Stimulated activated naive B cell treated with anti-CD40 and anti-IgM and Interleukin-4, amounts not matched to agents 10 μg/mL and 1 μg/mL and 100 μg/mL, for 72 hours (primary cell): ENCODE results near the gene PDZK1.
"Not testable (repeated sequence)": the region's sequence is repeated elsewhere in the genome, so short reads cannot be mapped to it uniquely, and the experiment has no call there.

ENCODE experiments used
- ATAC-seq, 2 donors: fragments of 150-1000 bp; cut with Tn5 transposase; replicated peaks; 2 replicates each; pipeline ENCODE4 v1.10.0; 2021; ENCODE audit warnings: moderate library complexity in 1 of 2
- DNase-seq: peaks from one replicate; pipeline ENCODE4 v3.0.0; 2021
- H3K27ac Mint-ChIP-seq: one replicate; pipeline ENCODE4 v1.8.0; 2022; ENCODE audit warnings: mild to moderate bottlenecking, mixed read lengths
- H3K27me3 Mint-ChIP-seq, 2 donors: one replicate each; pipeline ENCODE4 v1.8.0; 2022; ENCODE audit warnings: mixed read lengths in 2 of 2
- H3K36me3 Mint-ChIP-seq, 2 donors: one replicate each; pipeline ENCODE4 v1.8.0; 2022; ENCODE audit warnings: mixed read lengths in 2 of 2, mild to moderate bottlenecking in 1 of 2
- H3K4me1 Mint-ChIP-seq, 2 donors: one replicate each; pipeline ENCODE4 v1.8.0; 2022; ENCODE audit warnings: mixed read lengths in 2 of 2, mild to moderate bottlenecking in 1 of 2
- H3K4me3 Mint-ChIP-seq, 2 donors: one replicate each; pipeline ENCODE4 v1.8.0; 2022; ENCODE audit warnings: mild to moderate bottlenecking in 2 of 2, mixed read lengths in 2 of 2, moderate library complexity in 1 of 2
- H3K9me3 Mint-ChIP-seq, 2 donors: one replicate each; pipeline ENCODE4 v1.8.0; 2022; ENCODE audit warnings: mixed read lengths in 2 of 2, mild to moderate bottlenecking in 1 of 2

Gene PDZK1

GRCh38 chr1:145719230-145720079, 12.3 kb upstream of the PDZK1 start, which contains the start of gene CD160:
CD160 (plus strand) TSS chr1:145719499; CDS start chr1:145728328, 8,829 bp downstream.
- ATAC-seq (no peak), DNase-seq (no peak)
- Mint-ChIP-seq H3K36me3 (no peaks in the 10 kb centered on the region), H3K4me3 (no peak within 1 kb of the TSS), H3K9me3 (no peaks in the 10 kb centered on the region), H3K27me3 (peaks cover 21 to 33% of the 10 kb centered on the region in 2 donors), H3K4me1 (peaks cover 9 to 11% of the 10 kb centered on the region in 2 donors), H3K27ac (no peak within 1 kb of the TSS)

- not testable (repeated sequence) for H3K36me3 Mint-ChIP-seq, H3K4me3 Mint-ChIP-seq, ATAC-seq, DNase-seq, H3K27ac Mint-ChIP-seq, H3K9me3 Mint-ChIP-seq
- Mint-ChIP-seq H3K27me3 (peaks cover 21 to 33% of the 10 kb centered on the region in 2 donors), H3K4me1 (peaks cover 9 to 11% of the 10 kb centered on the region in 2 donors)
Observed at GRCh38 chr1:145718465-145718864, 11.3 kb upstream of the PDZK1 start.

DNA sequence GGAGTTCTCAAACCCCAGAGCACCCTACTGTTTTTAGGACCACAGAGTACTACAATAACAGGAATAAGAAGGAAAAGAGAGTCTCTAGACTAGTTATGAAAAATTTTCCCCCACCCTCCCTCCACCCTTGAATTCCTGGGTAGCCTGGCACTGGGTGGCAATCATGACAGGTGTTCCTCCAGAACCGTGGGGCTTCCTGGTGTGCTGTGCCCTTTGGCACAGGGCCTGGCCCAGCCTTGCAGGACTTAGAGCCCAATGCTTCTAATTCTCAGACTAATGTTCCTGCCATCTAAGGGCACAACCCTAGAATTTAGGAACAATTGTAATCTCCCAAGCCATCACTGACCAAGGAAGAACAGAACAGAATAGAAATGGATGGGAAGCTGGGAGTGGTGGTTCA, 10.7 kb upstream of the PDZK1 start:
- H3K9me3 Mint-ChIP-seq, result no peaks in the 10 kb centered on the region
- peaks cover 21 to 33% of the 10 kb centered on the region in 2 donors for H3K27me3 Mint-ChIP-seq
- ATAC-seq (no peak), DNase-seq (no peak)
- no peak overlapping the region for H3K27ac Mint-ChIP-seq
- no peaks in the 10 kb centered on the region for H3K36me3 Mint-ChIP-seq
- H3K4me3 Mint-ChIP-seq, result no peak overlapping the region
- H3K4me1 Mint-ChIP-seq, result peaks cover 9 to 11% of the 10 kb centered on the region in 2 donors

DNA sequence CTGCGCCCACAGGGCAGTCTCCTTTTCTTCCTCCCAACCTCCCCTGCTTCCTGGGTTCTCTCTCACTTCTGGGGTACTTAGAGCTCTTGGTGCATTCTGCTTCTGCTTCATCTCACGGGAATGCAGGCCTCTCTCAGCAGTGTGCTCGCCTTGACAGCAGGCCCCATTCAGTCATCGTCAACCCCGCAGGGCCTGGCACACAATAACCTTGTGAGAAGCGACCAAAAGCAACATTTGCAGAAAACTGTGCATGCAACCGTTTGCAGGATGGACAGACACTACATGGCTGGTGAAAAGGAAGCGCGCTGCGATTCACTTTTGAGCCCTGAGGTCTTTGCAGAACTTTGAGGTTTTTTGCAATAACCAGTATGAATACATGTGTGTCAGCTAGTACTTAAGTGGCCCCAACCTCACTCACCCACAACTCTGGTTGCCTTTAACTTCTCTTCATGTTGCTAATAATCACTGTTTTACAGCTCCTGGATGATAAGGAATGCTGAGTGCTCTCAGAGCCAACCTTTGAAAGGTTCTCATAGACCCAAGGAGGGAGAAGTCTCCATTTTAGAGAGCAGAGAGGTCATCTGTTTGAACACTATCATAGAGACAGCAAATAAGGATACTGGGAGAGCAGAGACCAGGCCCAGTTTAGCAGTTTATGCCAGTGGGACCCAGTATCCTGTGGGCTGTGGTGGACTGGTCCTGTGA, 9.6 kb upstream of the PDZK1 start:
- Mint-ChIP-seq H3K9me3 (no peaks in the 10 kb centered on the region), H3K4me1 (peaks cover 9 to 10% of the 10 kb centered on the region in 2 donors), H3K27me3 (peaks cover 20 to 28% of the 10 kb centered on the region in 2 donors), H3K36me3 (no peaks in the 10 kb centered on the region), H3K27ac (no peak overlapping the region), H3K4me3 (no peak overlapping the region)
- ATAC-seq, result no peak
- DNase-seq, result no peak

GRCh38 chr1:145714524-145715111, 7.5 kb upstream of the PDZK1 start:
- ATAC-seq (no peak), DNase-seq (no peak)
- Mint-ChIP-seq H3K9me3 (no peaks in the 10 kb centered on the region), H3K4me1 (no peaks in the 10 kb centered on the region), H3K27me3 (peaks cover 9 to 11% of the 10 kb centered on the region in 2 donors), H3K27ac (no peak overlapping the region), H3K36me3 (no peaks in the 10 kb centered on the region), H3K4me3 (no peak overlapping the region)

DNA sequence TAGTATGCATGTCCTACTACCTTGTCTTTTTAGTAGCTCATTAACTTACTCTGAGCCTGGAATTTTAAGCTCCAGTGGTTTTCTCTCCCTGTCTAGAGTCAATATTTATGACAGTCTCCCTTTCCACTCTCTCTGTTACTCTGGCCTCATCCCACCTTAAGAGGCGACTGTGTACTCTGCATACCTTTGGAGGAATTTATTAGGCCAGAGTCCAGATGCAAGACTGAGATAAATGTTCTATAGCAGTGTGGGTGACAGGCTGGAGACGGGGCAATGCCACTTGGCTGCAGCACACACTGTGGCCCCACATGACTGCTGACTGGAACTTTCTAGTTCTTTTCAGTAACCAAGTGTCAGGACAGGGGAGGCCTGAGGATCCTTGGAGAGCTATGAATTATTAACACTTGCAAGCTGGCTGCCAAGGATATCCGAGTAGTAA, 4.1 kb upstream of the PDZK1 start:
- Mint-ChIP-seq H3K27me3 (peaks cover 3 to 5% of the 10 kb centered on the region in 2 donors), H3K36me3 (no peaks in the 10 kb centered on the region), H3K9me3 (no peaks in the 10 kb centered on the region), H3K27ac (no peak overlapping the region), H3K4me3 (no peak overlapping the region), H3K4me1 (no peaks in the 10 kb centered on the region)
- ATAC-seq, result no peak
- no peak for DNase-seq

GRCh38 chr1:145710291-145711027, 3.3 kb upstream of the PDZK1 start:
- H3K4me3 Mint-ChIP-seq, result no peak overlapping the region
- H3K9me3 Mint-ChIP-seq, result no peaks in the 10 kb centered on the region
- no peak overlapping the region for H3K27ac Mint-ChIP-seq
- H3K27me3 Mint-ChIP-seq, result peaks cover 3 to 5% of the 10 kb centered on the region in 2 donors
- DNase-seq (no peak), ATAC-seq (no peak)
- no peaks in the 10 kb centered on the region for H3K36me3 Mint-ChIP-seq
- H3K4me1 Mint-ChIP-seq, result no peaks in the 10 kb centered on the region

DNA sequence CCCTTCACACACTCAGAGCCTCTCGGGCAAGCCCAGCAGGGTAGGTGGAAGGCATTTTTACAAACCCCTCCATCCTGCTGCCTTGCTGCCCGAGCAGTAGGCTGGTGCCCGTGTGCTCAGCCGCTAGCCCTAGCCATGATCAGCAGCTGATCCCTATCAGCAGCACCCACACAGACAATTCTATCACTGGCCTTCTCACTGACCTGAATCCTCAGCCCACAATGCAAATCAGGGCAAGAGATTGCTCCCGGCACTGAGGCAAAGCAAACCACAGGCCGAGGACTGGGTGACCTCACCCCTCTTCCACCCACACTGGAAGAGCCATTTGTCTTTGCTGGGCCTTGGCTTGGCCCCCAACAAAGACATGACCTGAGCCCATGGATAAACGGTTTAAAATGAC, 895 bp upstream of the PDZK1 start:
- ATAC-seq (no peak), DNase-seq (no peak)
- H3K4me1 Mint-ChIP-seq, result no peaks in the 10 kb centered on the region
- no peaks in the 10 kb centered on the region for H3K36me3 Mint-ChIP-seq
- no peak overlapping the region for H3K4me3 Mint-ChIP-seq
- H3K27me3 Mint-ChIP-seq, result peaks cover 3 to 5% of the 10 kb centered on the region in 2 donors
- H3K27ac Mint-ChIP-seq, result no peak overlapping the region
- H3K9me3 Mint-ChIP-seq, result no peaks in the 10 kb centered on the region

GRCh38 chr1:145706086-145706664, 993 bp downstream of the PDZK1 start:
- H3K27ac Mint-ChIP-seq, result no peak overlapping the region
- H3K9me3 Mint-ChIP-seq, result no peaks in the 10 kb centered on the region
- peaks cover 3 to 5% of the 10 kb centered on the region in 2 donors for H3K27me3 Mint-ChIP-seq
- H3K4me1 Mint-ChIP-seq, result no peaks in the 10 kb centered on the region
- H3K4me3 Mint-ChIP-seq, result no peak overlapping the region
- DNase-seq, result no peak
- H3K36me3 Mint-ChIP-seq, result no peaks in the 10 kb centered on the region
- no peak for ATAC-seq

- ATAC-seq (no peak), DNase-seq (no peak)
- no peak overlapping the region for H3K27ac Mint-ChIP-seq
- no peaks in the 10 kb centered on the region for H3K9me3 Mint-ChIP-seq
- H3K36me3 Mint-ChIP-seq, result no peaks in the 10 kb centered on the region
- no peak overlapping the region for H3K4me3 Mint-ChIP-seq
- peaks cover 3 to 5% of the 10 kb centered on the region in 2 donors for H3K27me3 Mint-ChIP-seq
- no peaks in the 10 kb centered on the region for H3K4me1 Mint-ChIP-seq
Observed at GRCh38 chr1:145705622-145706021, 1.5 kb downstream of the PDZK1 start.

DNA sequence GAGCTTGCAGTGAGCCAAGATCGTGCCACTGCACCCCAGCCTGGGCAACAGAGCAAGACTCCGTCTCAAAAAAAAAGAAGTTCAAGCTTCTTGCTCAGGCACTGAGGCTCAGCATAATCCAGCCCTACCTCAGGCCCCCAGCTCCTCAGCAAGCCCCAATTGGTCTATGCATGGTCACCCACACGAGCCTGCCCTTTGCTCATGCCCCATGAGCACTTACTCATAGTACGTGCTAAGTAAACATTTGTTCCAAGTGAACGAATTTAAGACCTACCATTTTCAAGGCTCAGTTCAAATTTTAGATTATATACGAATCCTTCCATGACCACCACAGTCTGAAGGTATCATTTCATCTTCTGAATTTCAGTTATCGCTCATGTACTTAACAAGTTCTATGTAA, 4.3 kb downstream of the PDZK1 start:
- no peak overlapping the region for H3K27ac Mint-ChIP-seq
- ATAC-seq (no peak), DNase-seq (no peak)
- no peaks in the 10 kb centered on the region for H3K27me3 Mint-ChIP-seq
- H3K9me3 Mint-ChIP-seq, result no peaks in the 10 kb centered on the region
- no peaks in the 10 kb centered on the region for H3K4me1 Mint-ChIP-seq
- no peaks in the 10 kb centered on the region for H3K36me3 Mint-ChIP-seq
- no peak overlapping the region for H3K4me3 Mint-ChIP-seq

DNA sequence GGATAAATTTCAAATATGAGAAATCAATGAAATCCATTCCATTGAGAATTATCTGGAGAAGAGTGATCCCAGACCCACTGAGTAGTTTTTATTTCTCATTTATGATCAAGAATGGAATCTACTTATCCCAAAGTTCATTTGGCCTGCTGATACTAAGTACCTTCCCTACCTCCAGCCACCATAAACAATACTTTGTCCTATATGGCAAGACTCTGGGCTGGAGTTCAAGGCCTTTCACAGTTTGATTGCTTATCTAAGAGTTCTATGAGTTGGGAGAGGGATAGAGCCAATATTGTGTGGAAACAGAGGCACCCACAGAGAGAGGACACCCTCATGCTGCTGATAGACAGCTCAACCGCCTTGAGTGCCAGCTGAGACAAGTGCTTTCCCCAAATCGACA, 5.1 kb downstream of the PDZK1 start:
- H3K4me3 Mint-ChIP-seq, result no peak overlapping the region
- no peak overlapping the region for H3K27ac Mint-ChIP-seq
- H3K27me3 Mint-ChIP-seq, result no peaks in the 10 kb centered on the region
- DNase-seq (no peak), ATAC-seq (no peak)
- no peaks in the 10 kb centered on the region for H3K9me3 Mint-ChIP-seq
- no peaks in the 10 kb centered on the region for H3K36me3 Mint-ChIP-seq
- peaks cover 3% of the 10 kb centered on the region in 2 donors for H3K4me1 Mint-ChIP-seq

DNA sequence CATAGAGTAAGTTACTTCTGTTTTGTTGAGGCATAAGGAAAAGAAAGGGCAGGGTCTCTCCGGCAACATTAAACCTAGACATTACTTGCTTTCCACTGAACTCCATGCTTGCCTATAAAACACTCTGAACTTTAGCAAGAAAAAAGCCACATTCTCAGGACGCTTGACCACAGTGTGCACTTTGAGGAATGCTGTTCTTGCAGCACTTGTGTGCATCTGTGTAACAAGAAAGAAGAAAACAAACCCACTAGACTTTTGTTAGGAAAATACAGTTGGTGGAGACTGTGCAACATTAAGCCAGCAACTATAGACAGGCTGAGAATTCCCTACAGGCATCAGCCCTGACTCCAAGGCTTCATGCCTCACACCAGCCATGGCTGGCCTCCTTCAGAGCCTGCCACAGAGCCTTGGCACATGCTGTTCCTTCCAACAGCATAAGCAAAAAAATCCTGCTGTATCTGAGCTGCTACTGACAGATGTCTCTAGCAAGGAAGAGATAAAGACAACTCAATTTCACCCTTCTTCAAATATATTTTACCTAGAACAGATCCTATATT, 5.8 kb downstream of the PDZK1 start:
- Mint-ChIP-seq H3K9me3 (no peaks in the 10 kb centered on the region), H3K27ac (no peak overlapping the region)

More for the DNA sequence above, 5.8 kb downstream of the PDZK1 start:
- no peak for DNase-seq
- Mint-ChIP-seq H3K4me3 (no peak overlapping the region), H3K4me1 (peaks cover 4 to 7% of the 10 kb centered on the region in 2 donors), H3K27me3 (no peaks in the 10 kb centered on the region), H3K36me3 (no peaks in the 10 kb centered on the region)
- no peak for ATAC-seq
